HS-27A (cell line): ENCODE data around the gene SOBP.

Source experiments
- DNase-seq: peaks from one replicate; pipeline ENCODE4 v3.0.0-alpha.2; 2012; ENCODE audit warnings: low read depth, missing footprints

Gene SOBP

DNA sequence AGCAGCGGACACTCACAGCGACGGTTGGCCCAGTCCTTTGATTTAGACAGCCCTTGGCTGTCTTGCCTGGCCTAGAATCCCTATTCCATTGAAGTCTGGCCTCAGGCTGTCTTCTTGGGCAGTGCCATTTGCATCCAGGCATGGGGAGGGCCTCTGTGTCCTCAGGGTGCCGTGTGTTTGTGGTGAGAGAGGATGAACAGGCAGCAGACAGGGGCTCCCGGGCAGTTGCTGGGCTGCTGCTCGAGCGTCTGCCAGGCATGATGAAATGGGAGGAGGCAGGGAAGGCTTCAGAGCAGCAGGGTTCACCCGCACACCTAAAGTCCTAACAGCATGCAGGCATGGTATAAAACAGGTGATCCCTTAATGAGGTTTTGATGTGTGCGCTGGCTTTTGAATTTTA is 126.9 kb downstream of the SOBP start:
- DNase-seq, result no peak

DNA sequence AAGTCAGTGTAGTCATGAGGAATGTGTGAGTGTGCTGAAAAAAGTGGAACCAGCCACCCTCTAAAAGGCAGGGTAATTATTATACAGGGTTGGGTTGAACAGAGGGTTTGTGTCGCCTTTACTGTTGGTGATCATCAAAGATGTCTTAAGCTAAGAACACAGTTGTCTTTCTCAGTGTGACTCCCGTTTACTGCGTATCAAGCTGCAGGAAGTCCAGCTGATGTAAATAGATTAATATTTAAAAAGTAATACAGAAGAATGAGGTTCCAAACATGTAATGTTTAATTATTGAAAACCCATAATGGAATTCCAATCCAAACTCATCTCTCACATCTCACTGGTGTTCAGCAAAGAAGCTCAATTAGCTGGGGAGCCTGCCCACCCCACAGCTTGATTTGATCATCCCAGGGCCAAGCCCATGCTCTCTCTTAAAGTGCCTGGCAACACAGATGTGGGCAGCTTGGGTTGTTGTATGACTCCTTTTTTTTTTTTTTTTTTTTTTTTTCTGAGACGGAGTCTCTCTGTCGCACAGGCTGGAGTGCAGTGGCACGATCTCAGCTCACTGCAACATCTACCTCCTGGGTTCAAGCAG is 127.5 kb downstream of the SOBP start:
- no peak for DNase-seq

DNA sequence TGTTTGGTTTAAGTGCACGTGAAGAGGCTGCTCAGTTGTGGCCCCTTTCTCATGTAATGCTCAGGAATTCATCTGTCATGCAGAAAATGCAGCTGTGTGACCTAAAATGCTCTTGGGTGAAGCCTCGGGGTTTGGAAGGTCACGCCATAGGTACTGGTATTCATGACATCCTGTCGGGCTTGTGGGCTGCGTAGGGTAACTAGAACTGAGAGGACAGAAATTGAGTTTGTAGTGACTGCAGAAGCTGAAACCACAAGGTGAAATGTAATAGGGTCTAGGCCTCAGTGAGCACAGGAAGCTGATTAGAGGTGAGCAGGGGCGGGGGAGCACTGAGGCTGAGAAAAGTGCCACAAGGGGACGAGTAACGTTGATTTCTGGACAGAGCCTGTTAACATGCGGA is 128.8 kb downstream of the SOBP start:
- DNase-seq, result no peak

DNA sequence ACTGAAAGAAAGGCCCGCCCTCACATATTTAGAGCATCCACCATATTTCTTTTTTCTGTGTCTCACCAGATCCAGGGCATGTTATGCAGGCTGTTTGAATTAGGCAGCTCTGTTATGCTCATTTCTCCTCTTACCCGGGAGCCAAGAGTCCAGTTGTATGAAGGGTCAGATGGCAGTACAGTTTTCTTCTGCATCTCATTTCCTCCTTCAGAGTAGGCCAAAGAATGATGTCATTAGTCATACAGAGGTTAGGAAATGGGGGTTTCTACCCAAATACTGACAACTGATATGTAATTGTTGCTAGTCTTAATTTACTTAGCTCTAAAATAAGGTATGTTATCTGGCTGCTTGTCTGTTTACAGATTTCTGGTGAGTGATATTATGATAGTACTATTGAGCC is 130.8 kb downstream of the SOBP start:
- no peak for DNase-seq

DNA sequence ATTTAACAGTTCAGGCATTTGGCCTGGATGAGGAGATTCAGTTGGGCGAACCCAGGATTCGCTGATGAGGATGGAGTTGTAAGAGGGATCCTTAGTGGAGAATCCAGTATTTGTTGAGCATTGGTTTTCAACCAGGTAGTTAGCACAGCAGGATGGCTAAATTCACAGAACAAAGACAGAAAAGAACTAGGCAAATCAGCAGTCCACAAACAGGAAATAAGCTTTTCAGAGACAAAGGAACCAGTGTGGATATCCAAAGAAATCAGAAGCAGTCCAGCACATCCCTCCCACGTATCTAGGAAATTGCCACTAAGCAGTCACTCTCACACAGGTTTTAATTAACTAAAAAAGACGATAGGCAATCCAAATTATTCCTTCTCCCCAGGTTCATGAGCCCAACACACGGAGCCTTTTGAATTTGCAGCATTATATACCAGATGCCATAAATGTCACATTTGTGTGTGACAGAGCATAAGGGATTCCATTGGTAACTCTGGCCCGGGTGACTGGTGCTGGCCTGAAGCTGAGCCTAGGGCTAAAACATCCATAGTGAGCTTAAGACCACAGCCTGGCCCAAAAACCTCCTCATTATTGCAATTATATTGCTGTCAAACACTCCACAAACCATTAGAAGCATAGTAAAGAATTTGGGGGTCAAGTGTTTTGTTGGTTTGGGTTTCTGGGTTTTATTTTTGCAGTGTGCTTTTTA is 131.5 kb downstream of the SOBP start:
- no peak for DNase-seq

DNA sequence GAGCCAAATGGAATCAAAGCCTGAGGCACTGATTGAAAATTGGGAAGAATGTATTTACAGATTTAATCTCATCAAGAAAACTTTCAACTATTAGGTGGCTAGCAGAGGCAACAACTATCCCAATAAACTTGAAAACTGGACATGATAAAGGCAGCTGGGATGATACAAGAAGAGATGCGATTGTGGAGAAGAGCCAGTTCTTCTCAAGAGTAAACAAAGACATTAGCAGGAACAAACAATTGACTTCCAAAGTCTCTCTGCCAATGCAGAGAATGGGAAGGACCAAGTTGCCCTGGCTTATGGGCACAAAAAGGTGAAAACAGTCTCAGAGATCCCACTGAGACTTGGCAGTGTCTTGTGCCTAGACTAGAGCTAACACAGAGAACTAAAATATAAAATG is 132.4 kb downstream of the SOBP start:
- no peak for DNase-seq

DNA sequence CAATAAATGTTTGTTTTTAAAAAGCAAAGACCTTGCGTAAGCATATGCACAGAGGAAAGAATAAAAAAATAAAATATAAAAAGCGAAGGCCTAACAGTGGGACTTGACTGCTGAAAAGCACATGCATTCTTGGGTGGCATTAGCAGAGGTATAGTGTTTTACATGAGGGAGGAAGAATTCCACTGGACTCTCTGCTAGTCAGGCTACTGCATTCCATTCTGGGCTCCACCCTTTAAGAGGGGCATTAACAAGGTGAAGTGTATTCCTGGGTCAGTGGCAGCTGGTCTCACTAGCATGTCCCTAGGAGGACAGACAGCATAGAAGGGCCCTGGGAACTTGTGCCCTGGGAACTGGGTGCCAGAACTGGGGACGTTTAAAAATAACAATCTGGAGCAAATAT is 134.1 kb downstream of the SOBP start:
- no peak for DNase-seq

DNA sequence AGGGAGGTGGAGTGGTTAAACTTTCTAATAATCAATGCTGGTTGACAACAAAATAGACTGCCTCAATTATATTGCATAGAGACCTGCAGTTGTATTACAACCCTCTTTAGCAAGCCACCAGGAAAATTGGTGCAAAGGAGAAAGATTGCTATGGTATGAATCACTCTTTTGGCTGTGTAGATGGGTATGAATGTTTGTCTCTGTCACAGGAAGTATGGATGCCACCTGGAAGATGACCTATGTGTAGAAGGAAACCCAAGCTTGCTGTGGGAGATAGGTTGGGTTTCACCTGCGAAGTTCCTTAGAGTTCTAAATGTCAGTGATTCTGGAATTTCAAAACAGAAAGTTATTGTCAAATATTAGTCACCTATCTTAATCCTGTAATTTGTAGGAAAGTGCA is 134.6 kb downstream of the SOBP start:
- DNase-seq, result no peak

DNA sequence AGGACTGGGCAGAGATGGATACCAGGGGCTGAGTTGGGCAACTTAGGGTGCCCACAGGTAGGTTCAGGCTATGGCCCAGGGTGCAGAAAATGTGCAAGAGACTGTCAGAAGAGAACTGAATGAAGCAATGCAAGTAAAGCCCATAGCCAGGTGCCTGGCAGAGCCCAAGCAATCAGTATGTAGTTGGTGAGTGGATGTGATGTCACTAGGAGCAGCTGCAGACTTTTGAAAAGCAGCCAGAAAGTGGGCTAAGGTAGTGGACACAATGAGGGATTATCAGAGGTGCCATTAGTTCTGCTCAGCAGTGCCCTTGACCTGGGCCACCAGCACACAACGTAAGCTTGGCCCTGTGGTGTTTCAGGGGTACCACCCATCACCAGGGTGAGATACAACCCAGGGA is 135.3 kb downstream of the SOBP start:
- DNase-seq, result no peak

DNA sequence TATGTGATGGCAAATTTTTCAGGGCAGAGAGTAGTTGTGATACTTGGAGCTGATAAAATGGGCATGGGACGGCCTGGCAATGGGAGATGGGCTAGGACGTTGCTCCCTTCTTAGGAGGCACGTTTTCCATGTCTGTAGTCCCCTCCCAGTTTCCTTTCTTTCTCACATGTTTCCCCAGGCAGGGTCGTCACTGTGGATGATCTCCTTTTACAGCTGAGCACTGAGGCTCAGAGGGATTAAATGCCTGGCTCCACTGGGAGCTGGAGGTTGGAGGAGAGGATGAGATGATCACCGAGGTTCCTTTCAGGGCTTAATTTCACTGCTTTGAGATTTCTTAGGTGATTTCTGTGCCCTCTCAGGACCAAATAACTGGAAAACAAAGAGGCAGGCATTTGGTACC is 136.7 kb downstream of the SOBP start:
- no peak for DNase-seq

DNA sequence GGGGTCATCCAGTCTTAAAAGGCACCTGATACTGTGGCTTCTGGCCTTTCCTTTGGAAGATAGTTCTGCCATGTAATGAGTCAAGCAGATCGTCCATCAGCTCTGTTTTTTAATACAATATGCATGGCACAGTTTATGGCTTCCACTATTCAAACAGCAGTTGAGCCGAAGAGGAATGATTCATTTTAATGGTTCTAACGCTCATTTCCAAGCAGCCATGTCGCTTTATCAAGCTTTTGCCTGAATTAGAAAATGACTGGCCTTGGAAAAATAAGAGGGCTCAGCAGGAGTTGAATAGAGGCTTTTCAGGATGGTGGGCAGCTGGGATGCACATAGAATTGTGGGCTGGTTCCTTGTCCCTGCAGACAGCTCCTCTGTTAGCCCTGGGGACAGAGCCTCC is 138.1 kb downstream of the SOBP start:
- no peak for DNase-seq

DNA sequence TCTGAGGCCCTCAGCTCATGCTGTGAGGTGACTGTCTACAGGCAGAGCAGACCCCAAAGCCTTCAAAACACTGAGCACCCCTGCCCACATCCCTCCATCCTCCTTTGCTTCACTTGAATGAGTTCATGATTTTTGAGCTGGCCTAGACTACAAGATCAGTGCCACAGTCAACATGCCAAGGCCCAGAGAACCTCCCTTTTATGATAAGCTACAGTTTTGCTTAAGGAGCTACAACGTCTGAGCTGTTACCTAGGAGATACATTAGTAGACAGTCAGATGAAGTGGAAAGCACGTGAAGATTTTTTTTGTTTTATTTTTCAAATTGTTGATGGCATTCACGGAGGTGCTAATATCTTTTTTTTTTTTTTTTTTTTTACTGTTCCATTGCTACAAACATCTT is 139.0 kb downstream of the SOBP start:
- no peak for DNase-seq

DNA sequence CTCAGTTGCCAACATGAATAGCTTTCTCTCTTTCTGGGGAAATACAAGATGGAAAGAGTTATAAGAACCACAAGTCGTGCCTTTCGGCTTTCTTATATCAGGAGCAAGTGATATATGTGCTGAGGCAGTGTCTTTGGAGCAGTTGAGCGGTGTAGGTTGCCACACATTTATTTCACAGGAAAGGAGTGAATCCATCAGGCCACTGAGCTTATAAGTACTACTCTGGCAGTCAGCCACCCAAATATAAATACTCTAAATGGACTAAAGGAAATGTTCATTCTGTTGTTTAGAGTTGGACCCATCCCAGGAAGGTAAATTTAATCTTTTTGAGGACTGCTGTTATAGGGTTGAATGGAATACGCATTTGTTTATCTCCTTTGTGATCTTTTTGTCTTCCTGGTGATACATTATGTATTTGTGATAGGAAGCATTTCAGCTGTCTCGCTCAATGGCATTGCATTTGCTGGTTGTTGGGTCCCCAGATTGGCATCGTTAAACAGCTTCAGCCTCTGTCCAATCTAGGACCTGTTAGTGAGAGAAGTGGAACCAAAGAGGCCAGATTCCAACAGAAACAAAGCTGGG is 139.7 kb downstream of the SOBP start:
- no peak for DNase-seq

DNA sequence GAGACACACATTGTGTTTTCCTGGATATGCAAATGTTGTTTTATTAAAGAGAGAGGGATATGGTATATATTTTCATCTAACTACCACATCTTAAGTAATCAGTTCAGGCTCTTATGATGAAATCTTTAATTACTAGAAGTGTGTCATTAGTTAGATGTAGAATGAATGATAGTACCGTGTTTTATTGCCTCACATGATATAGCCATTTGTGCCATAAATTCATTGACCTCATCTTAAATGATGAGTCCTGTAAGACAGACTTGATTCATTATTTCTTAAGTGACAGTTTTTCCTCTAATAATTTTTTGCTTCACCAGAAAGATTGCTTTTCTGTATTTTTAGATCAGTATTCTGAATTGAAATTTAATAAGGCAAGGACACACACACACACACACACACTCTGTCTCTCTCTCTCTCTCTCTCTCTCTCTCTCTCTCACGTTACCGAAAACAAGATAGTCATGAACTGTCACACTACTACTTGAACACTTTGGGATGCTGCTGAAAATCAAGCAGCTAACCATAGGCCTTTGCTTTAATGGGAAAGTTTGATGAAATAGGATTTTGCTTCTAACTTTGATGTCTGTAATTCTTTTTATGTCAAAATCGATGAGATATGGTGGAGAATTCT is 140.5 kb downstream of the SOBP start:
- DNase-seq, result no peak

DNA sequence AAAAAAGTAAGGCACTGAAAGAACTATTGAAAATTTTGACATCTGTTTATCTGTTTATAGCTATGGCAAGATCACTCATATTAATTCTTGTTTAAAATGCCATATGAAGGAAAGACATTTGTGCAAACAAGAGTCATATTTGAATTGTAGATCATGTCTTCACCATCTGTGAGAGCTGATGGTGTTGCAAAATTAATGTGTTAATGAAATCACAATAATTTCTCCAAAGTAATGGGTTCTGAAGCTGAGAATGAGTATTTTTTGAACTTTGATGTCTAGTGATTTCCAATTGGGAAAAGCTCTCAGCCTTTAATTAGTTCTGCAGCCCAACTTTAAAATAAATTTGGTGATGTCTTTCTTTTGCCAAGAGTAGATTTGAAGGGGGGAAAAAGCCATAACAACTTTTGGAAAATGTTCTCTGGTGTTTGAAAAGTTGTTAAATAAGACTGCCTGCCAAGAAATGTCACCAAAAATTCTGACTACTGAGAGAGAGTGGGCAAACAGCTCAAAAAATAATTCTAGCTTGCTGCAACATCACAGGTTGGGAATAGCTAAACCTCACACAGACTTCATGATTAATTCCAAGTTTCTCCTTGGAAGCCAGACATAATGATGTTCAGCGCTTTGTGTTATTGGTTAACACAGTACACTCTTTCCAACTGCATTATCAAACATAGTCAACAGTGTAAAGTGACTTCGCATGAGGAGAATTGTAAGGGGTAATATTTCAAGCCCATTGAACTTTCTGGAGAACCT is 142.6 kb downstream of the SOBP start:
- no peak for DNase-seq

DNA sequence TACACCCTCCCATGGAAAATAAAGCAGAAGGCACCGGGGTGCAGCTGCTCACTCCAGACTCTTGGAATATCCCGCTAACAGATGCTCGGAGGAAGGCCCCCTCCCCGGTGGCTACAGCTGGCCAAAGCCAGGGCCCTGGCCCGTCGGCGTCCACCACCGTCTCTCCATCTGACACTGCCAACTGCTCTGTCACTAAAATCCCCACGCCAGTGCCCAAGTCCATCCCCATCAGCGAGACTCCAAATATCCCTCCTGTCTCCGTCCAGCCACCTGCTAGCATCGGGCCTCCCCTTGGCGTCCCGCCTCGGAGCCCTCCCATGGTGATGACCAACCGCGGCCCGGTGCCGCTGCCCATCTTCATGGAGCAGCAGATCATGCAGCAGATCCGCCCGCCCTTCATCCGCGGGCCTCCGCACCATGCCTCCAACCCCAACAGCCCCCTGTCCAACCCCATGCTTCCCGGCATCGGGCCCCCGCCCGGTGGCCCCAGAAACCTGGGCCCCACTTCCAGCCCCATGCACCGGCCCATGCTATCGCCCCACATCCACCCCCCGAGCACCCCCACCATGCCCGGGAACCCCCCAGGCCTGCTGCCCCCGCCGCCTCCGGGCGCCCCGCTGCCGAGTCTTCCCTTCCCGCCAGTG is 143.9 kb downstream of the SOBP start:
- no peak for DNase-seq

DNA sequence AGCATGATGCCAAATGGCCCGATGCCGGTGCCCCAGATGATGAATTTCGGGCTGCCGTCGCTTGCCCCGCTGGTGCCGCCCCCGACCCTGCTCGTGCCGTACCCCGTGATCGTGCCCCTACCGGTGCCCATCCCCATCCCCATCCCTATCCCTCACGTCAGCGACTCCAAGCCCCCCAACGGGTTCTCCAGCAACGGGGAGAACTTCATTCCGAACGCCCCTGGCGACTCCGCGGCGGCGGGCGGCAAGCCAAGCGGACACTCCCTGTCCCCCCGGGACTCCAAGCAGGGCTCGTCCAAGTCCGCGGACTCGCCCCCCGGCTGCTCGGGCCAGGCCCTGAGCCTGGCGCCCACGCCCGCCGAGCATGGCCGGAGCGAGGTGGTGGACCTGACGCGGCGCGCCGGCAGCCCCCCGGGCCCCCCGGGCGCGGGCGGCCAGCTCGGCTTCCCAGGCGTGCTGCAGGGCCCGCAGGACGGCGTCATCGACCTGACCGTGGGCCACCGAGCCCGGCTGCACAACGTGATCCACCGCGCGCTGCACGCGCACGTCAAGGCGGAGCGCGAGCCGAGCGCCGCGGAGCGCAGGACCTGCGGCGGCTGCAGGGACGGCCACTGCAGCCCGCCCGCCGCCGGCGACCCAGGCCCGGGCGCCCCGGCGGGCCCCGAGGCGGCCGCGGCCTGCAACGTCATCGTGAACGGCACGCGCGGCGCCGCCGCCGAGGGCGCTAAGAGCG is 144.6 kb downstream of the SOBP start:
- DNase-seq, result no peak

DNA sequence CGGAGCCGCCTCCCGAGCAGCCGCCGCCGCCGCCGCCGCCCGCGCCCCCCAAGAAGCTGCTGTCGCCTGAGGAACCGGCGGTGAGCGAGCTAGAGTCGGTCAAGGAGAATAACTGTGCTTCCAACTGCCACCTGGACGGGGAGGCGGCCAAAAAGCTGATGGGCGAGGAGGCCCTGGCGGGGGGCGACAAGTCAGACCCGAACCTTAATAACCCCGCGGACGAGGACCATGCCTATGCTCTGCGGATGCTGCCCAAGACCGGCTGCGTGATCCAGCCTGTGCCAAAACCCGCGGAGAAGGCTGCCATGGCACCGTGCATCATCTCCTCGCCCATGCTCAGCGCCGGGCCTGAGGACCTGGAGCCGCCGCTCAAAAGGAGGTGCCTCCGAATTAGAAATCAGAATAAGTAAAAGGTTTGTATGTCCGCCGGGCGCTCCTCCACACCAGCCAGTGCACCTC is 145.2 kb downstream of the SOBP start:
- DNase-seq, result no peak

DNA sequence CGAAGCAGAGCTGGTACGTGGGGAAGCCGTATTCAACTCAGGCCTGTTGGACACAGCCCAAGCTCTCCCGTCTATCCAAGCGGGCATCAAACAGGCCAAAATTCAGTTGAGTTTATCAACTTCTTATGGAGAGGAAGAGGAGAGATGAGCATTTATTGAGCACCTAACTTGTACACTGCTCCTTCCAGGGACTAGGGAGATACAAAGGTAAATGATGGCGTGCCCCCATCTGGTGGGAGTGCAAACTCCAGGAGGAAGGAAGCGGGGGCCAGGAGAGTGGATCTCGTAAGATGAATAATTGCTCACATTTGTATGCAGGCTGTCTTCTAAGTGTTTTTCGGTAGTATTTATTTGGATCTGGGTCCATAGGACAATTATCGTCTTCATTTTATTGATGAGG is 146.6 kb downstream of the SOBP start:
- DNase-seq, result no peak

DNA sequence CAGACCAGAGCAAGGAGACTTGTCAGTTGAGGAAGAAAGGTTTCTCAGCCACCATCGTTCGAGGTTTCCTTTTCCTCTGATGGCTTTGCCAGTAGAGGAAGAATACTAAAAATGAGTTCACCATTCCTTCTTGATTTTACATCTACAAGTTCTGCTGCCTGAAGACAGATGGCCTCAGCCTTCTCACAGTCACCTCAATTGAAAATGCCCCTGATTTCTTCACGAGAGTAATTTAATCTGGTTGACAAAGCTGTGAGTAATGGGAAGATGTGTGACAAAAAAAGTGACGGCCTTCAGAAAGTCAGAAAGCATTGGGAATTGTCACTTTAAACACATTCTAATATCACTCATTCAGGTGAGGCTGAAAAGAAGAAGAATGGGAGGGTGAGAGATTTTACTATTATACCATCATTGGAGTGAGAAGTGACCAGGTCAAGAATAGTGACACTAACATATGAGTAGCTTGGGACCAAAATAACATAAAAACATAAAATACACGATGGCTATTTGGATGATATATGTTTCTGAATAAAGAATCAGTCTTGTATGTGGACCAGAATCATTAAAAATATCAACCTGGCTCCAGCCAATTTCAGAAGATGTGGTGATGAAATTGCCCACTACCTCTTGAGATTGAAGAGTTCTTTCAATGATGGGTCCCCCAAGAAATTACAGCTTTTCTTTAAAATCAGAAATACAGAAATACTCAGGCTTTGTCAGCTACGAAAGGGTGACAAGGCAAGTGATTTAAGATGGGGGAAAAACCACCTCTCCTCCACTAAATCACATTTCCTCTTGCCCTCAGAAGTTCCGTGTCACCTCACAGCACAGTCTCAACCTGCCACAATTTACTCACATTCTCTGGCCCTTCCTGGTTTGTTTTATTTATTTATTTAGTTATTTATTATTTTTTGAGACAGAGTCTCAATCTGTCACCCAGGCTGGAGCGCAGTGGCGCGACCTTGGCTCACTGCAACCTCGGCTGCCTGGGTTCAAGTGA is 147.7 kb downstream of the SOBP start:
- no peak for DNase-seq
